Measurements from ENCODE around the gene PCID2. TPM values are rescaled to one million over a fixed set of nuclear protein-coding genes. Genes with fewer than 3 reads are reported as not detected.

The PCID2 gene
- total RNA-seq, 1 donor from 2014 or later = 51.2 TPM

DNA sequence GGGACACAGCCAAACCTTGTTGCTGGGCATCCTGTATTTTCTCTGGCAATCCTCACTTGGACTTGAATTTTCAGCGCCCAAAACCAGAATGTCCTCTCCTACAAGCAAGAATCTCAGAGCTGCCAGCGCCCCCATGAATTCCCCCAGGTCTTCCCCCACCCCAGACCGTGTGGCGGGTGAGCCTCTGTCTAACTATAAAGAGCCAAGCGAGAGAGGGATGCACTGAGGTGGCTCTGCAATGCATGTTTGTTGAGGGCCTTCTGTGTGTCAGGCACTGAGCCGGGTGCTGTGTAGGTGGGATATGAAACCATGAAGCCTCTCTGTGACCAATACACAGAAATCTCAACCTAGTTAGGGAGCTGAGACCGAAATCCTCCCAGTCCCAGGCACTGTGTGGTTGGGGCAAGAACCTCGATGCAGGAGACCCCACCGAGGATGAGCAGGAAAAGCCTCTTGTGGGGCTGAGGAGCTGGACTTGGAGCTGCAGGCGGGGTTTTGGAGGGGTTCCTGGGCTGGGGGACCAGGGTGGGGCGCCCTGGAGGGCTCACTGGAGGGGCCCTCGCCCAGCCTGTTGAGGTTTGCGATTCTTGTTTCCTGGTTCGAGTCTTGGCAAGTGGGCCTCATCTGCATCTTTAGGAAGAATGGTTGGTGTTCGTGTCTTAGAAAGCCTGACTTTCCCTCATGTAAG, 62.4 kb downstream of the PCID2 start:
- H3K27me3 Mint-ChIP-seq (ENCODE audit: low read depth) = peaks cover 17% of the 10 kb centered on the region
- no peak for DNase-seq (ENCODE audit: low spot score in 2 of 2, unreplicated experiment in 2 of 2)
- H3K4me3 Mint-ChIP-seq = no peak overlapping the region
- no peaks in the 10 kb centered on the region for H3K9me3 Mint-ChIP-seq
- TF ChIP-seq, protein P1, sequence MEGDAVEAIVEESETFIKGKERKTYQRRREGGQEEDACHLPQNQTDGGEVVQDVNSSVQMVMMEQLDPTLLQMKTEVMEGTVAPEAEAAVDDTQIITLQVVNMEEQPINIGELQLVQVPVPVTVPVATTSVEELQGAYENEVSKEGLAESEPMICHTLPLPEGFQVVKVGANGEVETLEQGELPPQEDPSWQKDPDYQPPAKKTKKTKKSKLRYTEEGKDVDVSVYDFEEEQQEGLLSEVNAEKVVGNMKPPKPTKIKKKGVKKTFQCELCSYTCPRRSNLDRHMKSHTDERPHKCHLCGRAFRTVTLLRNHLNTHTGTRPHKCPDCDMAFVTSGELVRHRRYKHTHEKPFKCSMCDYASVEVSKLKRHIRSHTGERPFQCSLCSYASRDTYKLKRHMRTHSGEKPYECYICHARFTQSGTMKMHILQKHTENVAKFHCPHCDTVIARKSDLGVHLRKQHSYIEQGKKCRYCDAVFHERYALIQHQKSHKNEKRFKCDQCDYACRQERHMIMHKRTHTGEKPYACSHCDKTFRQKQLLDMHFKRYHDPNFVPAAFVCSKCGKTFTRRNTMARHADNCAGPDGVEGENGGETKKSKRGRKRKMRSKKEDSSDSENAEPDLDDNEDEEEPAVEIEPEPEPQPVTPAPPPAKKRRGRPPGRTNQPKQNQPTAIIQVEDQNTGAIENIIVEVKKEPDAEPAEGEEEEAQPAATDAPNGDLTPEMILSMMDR (IDR thresholded peaks at IDR 0.05; ENCODE audit: unreplicated experiment) = no peak
- peaks cover under 1% of the 10 kb centered on the region for H3K4me1 Mint-ChIP-seq
- H3K36me3 Mint-ChIP-seq = no peaks in the 10 kb centered on the region
- H3K27ac Mint-ChIP-seq = no peak overlapping the region

DNA sequence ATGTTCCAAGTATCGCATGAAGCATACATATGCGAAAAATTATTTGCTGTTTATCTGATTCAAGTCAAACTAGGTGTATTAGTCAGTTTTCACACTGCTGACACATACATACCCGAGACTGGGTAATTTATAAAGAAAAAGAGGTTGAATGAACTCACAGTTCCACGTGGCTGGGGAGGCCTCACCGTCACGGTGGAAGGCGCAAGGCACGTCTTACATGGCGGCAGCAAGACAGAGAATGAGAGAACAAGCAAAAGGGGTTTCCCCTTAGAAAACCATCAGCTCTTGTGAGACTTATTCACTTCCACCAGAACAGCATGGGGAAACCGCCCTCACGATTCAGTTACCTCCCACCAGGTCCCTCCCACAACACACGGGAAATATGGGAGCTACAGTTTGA, 63.0 kb downstream of the PCID2 start:
- TF ChIP-seq, protein P1 (IDR thresholded peaks at IDR 0.05; ENCODE audit: unreplicated experiment) = no peak
- H3K27ac Mint-ChIP-seq = no peak overlapping the region
- no peaks in the 10 kb centered on the region for H3K9me3 Mint-ChIP-seq
- no peaks in the 10 kb centered on the region for H3K36me3 Mint-ChIP-seq
- H3K4me1 Mint-ChIP-seq = no peaks in the 10 kb centered on the region
- DNase-seq (ENCODE audit: low spot score in 2 of 2, unreplicated experiment in 2 of 2) = no peak
- no peak overlapping the region for H3K4me3 Mint-ChIP-seq
- peaks cover 16% of the 10 kb centered on the region for H3K27me3 Mint-ChIP-seq (ENCODE audit: low read depth)

DNA sequence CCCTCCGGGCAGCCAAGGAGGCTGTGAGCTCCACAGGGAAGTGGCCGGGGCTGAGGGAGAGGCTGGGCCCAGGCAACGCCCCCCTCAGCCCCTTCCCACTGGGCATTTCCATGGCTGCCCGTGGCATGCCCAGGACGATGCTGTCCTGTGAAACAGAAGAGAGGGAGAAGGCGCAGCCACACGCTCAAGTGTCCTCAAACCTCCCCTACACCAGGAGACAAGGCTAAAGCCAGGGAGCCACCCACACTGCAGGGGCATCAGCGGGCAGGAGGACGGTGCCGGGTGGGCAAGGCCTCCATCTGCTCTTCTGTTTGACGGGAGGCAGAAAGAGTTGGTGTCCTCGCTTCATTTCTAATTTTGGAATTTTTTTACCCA, 64.2 kb downstream of the PCID2 start:
- TF ChIP-seq, protein P1 (IDR thresholded peaks at IDR 0.05; ENCODE audit: unreplicated experiment) = no peak
- DNase-seq (ENCODE audit: low spot score in 2 of 2, unreplicated experiment in 2 of 2) = no peak
- Mint-ChIP-seq H3K4me1 (no peaks in the 10 kb centered on the region), H3K27me3 (ENCODE audit: low read depth) (peaks cover 13% of the 10 kb centered on the region), H3K27ac (no peak overlapping the region), H3K4me3 (no peak overlapping the region), H3K36me3 (no peaks in the 10 kb centered on the region), H3K9me3 (no peaks in the 10 kb centered on the region)

DNA sequence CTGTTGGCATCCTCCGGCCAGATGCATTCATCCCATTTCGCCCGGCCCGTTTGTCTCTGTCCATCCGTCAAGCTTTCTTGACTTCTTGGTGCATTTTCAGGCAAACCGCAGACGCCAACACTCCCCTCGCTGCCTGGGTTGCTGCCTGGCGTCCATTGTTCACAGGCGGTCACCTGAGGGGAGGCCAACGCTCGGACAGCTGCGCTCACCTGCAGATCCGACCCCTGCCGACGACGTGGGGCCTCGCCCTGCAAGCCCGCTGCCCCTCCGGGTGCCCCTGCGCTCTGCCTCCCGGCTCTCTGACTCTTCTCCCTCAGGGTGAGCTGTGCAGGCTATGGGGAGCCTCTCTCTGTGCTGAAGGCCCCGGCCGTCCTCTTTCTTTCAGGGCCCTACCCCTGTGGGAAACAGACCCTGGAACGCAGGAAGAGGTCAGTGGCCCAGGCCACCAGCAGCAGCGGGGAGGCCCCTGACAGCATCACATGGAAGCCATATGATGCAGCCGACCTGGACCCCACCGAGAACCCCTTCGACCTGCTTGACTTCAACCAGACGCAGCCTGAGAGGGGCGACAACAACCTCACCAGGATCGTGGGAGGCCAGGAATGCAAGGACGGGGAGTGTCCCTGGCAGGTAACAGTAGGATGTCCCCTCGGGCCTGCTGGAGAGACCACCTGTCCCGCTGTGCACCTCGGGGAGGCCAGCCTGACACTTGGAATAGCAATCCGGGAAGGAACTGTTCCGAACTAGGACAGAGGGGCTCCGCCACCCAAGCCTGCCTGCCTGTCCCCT, 64.8 kb downstream of the PCID2 start:
- no peak overlapping the region for H3K27ac Mint-ChIP-seq
- H3K9me3 Mint-ChIP-seq = no peaks in the 10 kb centered on the region
- H3K4me3 Mint-ChIP-seq = no peak overlapping the region
- TF ChIP-seq, protein P1 (IDR thresholded peaks at IDR 0.05; ENCODE audit: unreplicated experiment) = no peak
- no peaks in the 10 kb centered on the region for H3K36me3 Mint-ChIP-seq
- H3K4me1 Mint-ChIP-seq = no peaks in the 10 kb centered on the region
- no peak for DNase-seq (ENCODE audit: low spot score in 2 of 2, unreplicated experiment in 2 of 2)
- peaks cover 11% of the 10 kb centered on the region for H3K27me3 Mint-ChIP-seq (ENCODE audit: low read depth)

DNA sequence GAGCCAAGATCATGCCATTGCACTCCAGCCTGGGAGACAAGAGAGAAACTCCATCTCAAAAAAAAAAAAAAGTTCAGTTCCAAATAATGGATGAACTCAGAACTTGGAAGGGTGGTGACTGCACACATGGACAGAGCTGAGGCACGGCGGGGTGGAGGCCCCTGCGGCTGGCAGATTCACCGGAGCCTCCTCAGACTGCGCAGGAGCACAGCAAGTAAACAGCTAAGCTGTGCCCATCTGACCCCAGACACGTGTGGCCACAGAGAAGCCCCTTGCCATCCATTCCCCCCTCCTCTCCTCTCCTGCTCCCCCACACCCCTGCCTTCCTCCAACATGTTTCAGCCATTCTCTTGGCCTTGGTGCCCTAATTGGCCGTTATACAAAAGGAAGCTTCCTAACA, 65.6 kb downstream of the PCID2 start:
- Mint-ChIP-seq H3K4me3 (no peak overlapping the region), H3K4me1 (no peaks in the 10 kb centered on the region), H3K27ac (no peak overlapping the region), H3K27me3 (ENCODE audit: low read depth) (peaks cover 11% of the 10 kb centered on the region), H3K36me3 (no peaks in the 10 kb centered on the region), H3K9me3 (no peaks in the 10 kb centered on the region)
- DNase-seq (ENCODE audit: low spot score in 2 of 2, unreplicated experiment in 2 of 2) = no peak
- TF ChIP-seq, protein P1 (IDR thresholded peaks at IDR 0.05; ENCODE audit: unreplicated experiment) = no peak
